ENCODE data around the gene RAD52.

DNA sequence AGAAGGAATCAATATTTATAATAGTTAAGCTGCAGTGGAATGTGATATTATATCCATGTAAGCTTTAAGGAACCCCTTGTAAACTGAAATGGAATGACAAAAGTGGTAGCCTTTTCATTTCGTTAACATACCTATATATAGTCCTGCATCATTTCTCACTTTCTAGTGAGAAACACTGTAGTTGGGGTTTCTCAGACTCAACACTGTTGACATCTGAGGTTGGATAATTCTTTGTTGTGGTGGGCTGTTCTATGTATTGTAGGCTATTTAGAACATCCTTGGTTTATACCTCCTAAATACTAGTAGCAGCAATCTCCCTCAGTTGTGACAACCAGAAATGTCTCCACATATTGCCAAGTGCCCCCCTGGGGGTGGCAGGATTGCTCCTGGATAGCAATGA lies 79.1 kb downstream of the RAD52 start:
- TF ChIP-seq, protein P1, sequence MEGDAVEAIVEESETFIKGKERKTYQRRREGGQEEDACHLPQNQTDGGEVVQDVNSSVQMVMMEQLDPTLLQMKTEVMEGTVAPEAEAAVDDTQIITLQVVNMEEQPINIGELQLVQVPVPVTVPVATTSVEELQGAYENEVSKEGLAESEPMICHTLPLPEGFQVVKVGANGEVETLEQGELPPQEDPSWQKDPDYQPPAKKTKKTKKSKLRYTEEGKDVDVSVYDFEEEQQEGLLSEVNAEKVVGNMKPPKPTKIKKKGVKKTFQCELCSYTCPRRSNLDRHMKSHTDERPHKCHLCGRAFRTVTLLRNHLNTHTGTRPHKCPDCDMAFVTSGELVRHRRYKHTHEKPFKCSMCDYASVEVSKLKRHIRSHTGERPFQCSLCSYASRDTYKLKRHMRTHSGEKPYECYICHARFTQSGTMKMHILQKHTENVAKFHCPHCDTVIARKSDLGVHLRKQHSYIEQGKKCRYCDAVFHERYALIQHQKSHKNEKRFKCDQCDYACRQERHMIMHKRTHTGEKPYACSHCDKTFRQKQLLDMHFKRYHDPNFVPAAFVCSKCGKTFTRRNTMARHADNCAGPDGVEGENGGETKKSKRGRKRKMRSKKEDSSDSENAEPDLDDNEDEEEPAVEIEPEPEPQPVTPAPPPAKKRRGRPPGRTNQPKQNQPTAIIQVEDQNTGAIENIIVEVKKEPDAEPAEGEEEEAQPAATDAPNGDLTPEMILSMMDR (IDR thresholded peaks at IDR 0.05) = no peak
- TF ChIP-seq EZH2 (IDR thresholded peaks at IDR 0.05; ENCODE audit: borderline replicate concordance, insufficient read depth, low read depth, low read length, poor library complexity, severe bottlenecking) = no peak
